ENCODE measurements around the gene HACD1.

HACD1 gene, protein sequence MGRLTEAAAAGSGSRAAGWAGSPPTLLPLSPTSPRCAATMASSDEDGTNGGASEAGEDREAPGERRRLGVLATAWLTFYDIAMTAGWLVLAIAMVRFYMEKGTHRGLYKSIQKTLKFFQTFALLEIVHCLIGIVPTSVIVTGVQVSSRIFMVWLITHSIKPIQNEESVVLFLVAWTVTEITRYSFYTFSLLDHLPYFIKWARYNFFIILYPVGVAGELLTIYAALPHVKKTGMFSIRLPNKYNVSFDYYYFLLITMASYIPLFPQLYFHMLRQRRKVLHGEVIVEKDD
- total RNA-seq = 0 to 2.2 (median 0.58) reads per million in 9 experiments

DNA sequence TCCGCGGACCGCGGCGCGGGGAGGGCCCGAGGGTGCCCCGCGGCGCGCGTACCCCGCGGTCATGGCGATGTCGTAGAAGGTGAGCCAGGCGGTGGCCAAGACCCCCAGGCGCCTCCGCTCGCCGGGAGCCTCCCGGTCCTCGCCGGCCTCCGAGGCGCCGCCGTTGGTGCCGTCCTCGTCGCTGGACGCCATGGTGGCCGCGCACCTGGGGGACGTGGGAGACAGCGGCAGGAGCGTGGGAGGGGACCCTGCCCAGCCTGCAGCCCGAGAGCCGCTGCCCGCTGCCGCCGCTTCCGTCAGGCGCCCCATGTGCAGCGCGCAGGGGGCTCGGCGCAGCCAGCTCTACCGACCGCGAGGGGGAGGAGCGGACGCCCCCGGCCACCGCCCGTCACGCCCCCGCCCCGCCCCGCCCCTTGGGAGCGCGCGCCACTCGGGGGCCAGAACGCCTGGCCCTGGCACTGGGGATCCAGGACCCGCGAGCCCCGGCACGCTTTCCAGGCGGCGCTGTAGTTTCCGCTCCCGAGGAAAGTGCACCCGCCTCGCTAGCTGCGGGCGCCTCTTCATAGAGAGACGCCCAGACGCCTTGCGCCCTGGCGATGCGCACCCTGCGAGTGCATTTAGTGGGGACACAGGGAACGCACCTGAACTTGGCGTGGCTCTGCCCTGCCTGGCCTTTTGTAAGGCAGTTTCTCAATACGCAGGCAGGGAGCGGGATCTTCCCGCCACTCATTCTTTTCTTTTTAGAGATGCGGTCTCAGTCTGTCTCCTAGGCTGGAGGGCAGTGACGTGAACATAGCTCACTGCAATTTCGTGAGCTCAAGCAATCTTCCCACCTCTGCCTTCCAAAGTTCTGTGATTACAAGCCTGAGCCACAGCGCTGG lies at the start of gene HACD1:
TSS of gene HACD1 (minus strand) at position 344 of the 881 bp plus-strand sequence. CDS start at position 309, 35 bp downstream.
- peak within 1 kb of the TSS in 1 of 2 donors; percentile 26 for H3K27ac Mint-ChIP-seq
- DNase-seq = peak; percentile 13 to 27 (median 25)
- H3K36me3 Mint-ChIP-seq (ENCODE audit: insufficient read depth) = no peaks in the 10 kb centered on the region

DNA sequence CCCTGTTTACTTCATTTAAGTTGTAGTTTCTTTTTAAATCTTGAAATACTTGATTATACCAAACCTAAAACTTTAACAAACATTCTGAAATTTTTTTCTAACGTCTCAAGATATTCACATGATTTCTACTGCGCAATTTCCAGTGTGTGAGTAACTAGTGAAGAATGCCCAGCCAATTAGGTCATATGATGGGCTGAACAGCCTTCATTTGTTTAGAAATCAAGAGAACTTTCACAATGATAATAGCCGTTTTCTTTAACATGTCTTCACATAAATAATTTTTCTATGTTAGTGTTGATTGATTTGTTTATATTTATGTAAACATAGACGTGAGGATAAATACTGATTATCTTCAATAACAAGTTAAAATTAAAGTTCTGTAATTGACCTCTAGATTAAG lies 48.6 kb upstream of the HACD1 start:
- Mint-ChIP-seq H3K36me3 (ENCODE audit: insufficient read depth) (peaks cover 19% of the 10 kb centered on the region), H3K27ac (no peak overlapping the region), H3K4me3 (no peak overlapping the region), H3K9me3 (no peaks in the 10 kb centered on the region), H3K4me1 (ENCODE audit: low read depth in 2 of 2) (peaks cover 21 to 54% of the 10 kb centered on the region in 2 donors), H3K27me3 (no peaks in the 10 kb centered on the region)
- DNase-seq (no peak), ATAC-seq (replicated peaks) (no peak)

More for the DNA sequence above, at the start of gene HACD1:
- H3K4me3 Mint-ChIP-seq = peak within 1 kb of the TSS; percentile 83 to 85
- peaks cover 19 to 22% of the 10 kb centered on the region in 2 donors for H3K27me3 Mint-ChIP-seq
- H3K4me1 Mint-ChIP-seq (ENCODE audit: low read depth in 2 of 2) = peaks cover 5 to 6% of the 10 kb centered on the region in 2 donors
- H3K9me3 Mint-ChIP-seq = no peaks in the 10 kb centered on the region
- ATAC-seq (replicated peaks) = peak; percentile 71

DNA sequence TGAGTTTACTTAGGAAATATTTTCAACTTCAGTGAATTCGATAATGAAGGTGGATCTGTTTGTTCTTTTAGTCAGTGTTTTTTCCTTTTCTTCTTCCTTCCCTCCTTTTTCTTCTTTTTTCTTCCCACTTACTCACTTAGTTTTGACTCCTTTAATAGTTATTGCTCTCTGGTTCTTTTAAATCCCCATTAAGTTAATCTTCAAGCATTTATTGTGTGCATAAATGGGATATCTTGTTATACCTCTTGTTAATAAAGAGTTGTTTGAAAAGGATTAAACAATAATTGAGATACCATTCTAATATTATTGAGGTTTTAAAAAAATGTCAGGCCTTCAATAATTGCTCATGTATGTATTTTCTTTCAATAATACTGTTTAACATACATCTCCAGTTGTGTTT lies 46.3 kb upstream of the HACD1 start:
- no peak for ATAC-seq (replicated peaks)
- Mint-ChIP-seq H3K27me3 (no peaks in the 10 kb centered on the region), H3K9me3 (no peaks in the 10 kb centered on the region), H3K27ac (no peak overlapping the region), H3K4me1 (ENCODE audit: low read depth in 2 of 2) (peaks cover 10 to 45% of the 10 kb centered on the region in 2 donors), H3K36me3 (ENCODE audit: insufficient read depth) (peaks cover 15% of the 10 kb centered on the region), H3K4me3 (no peak overlapping the region)
- DNase-seq = no peak

DNA sequence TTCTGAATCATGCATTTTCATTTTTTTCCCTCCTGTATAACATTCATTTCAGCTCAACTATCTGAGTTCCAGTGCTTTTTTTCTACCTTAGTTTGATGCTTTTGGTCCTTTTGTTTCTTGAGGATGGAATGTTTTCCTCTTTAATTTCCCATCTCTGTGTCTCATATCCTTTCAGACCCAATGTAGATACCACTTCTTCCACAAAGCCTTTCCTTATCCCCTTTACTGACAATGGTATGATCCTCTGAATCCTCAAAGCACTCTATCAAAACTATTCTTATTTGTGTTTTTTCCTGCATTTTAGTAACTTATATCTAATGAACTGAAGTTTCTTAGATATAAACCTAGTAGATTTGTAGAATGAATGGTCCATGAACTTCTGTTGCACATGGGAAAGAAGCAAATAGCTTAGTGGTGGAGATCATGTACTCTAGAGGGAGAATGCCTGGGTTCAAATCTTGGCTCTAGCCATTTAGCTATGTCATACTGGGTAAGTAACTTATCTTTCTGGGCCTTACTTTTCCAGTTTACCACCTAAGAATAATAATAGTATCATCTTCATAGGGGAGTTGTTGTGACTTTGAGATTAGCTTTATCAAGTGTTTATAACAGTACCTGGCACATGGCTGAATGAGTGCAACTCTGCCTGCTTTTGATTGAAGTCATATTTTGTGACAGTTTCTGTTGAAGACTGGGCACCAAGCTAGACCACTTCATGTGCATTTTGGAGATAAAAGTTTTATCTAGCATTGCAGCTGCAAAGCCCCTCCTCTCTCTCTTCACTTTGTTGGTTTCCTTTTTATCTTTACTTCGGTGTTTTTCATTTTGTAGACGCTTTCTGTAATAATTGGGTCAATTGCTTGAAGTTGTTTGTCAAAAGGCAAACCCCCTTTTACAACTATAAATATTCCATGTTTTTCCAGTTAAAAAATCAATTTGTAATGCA lies 45.3 kb upstream of the HACD1 start:
- ATAC-seq (replicated peaks) (no peak), DNase-seq (no peak)
- H3K4me3 Mint-ChIP-seq = no peak overlapping the region
- H3K27ac Mint-ChIP-seq = peak overlapping the region in 1 of 2 donors; percentile 2
- H3K9me3 Mint-ChIP-seq = no peaks in the 10 kb centered on the region
- H3K4me1 Mint-ChIP-seq (ENCODE audit: low read depth in 2 of 2) = peaks cover 10 to 47% of the 10 kb centered on the region in 2 donors
- peaks cover 15% of the 10 kb centered on the region for H3K36me3 Mint-ChIP-seq (ENCODE audit: insufficient read depth)
- H3K27me3 Mint-ChIP-seq = no peaks in the 10 kb centered on the region

DNA sequence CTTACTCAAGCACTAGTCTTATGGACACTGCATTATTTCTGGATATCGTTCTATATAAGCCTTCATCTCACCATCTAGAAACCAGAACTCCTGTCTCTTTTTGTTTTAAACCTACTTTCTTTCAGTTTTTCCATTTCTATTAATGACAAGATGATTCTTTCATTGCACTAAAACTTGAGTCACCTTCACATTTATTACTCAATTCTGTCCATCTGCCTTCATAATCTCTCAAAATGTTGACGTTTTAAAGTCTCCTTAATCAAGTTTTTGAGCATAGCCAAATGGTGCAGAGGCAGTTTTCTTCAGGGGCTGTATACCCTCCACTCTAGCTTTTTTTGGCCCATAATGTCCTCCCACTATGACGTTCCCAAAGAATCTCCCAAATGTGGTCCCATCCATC lies 44.3 kb upstream of the HACD1 start:
- H3K4me1 Mint-ChIP-seq (ENCODE audit: low read depth in 2 of 2) = peaks cover 16 to 54% of the 10 kb centered on the region in 2 donors
- ATAC-seq (replicated peaks) (no peak), DNase-seq (no peak)
- H3K4me3 Mint-ChIP-seq = no peak overlapping the region
- no peaks in the 10 kb centered on the region for H3K27me3 Mint-ChIP-seq
- no peaks in the 10 kb centered on the region for H3K9me3 Mint-ChIP-seq
- no peak overlapping the region for H3K27ac Mint-ChIP-seq
- H3K36me3 Mint-ChIP-seq (ENCODE audit: insufficient read depth) = peaks cover 16% of the 10 kb centered on the region

DNA sequence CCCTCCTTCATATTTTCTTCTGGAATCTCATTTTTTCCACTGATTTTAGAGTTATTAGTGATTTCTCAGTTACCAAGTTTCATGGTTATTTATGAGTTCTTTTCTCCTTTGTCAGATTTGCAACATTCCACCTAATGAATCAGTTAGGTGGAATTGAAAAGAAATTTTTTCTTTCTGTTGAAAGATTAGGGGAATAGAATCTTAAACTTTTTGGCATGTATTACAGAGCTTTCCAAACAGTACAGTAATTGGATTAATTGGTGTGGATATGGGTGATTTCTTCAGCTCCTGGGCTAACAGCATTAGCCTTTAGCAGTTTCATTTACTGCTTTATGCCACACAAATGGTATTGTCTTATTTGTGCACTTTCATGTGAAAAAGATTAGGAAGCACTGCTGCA lies 43.7 kb upstream of the HACD1 start:
- no peak for ATAC-seq (replicated peaks)
- H3K4me1 Mint-ChIP-seq (ENCODE audit: low read depth in 2 of 2) = peaks cover 18 to 57% of the 10 kb centered on the region in 2 donors
- no peaks in the 10 kb centered on the region for H3K9me3 Mint-ChIP-seq
- no peak for DNase-seq
- peaks cover 19% of the 10 kb centered on the region for H3K36me3 Mint-ChIP-seq (ENCODE audit: insufficient read depth)
- H3K4me3 Mint-ChIP-seq = no peak overlapping the region
- no peaks in the 10 kb centered on the region for H3K27me3 Mint-ChIP-seq
- H3K27ac Mint-ChIP-seq = no peak overlapping the region

DNA sequence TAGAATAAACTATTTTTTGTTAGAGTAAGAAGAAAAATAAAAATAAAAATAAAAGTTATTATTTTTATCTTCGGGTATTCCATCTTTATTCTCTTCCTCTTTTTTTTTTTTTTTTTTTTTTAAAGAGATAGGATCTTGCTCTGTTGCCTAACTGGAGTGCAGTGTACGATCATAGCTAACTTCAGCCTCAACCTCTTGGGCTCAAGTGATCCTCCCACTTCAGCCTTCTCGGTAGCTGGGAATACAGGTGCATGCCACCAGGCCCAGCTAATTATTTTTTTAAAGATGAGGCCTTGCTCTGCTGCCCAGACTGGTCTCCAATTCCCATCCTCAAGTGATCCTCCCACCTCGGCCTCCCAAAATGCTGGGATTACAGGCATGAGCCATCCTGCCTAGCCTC lies 42.2 kb upstream of the HACD1 start:
- H3K4me3 Mint-ChIP-seq = no peak overlapping the region
- H3K27ac Mint-ChIP-seq = peak overlapping the region in 1 of 2 donors; percentile 37
- no peak for DNase-seq
- no peaks in the 10 kb centered on the region for H3K27me3 Mint-ChIP-seq
- H3K9me3 Mint-ChIP-seq = no peaks in the 10 kb centered on the region
- ATAC-seq (replicated peaks) = no peak
- peaks cover 19% of the 10 kb centered on the region for H3K36me3 Mint-ChIP-seq (ENCODE audit: insufficient read depth)
- H3K4me1 Mint-ChIP-seq (ENCODE audit: low read depth in 2 of 2) = peaks cover 26 to 65% of the 10 kb centered on the region in 2 donors

DNA sequence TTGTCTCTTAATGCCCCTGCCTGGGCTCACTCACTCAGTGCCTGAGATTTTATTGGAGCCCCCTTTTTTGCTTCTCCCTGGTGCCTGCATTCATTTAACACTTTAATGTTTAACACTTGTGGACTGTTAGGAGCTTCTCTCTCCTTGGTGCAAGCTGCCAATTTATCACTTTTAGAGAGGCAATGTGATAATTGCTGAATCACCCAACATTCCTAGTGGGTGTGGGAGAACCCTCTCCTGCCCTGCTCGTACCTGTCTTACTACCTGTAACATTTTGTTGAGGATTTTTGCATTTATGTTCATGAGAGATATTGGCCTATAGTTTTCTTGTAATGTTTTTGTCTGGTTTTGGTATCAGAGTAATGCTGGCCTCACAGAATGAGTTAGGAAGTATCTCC lies 39.9 kb upstream of the HACD1 start:
- H3K4me3 Mint-ChIP-seq = no peak overlapping the region
- H3K27me3 Mint-ChIP-seq = no peaks in the 10 kb centered on the region
- no peaks in the 10 kb centered on the region for H3K9me3 Mint-ChIP-seq
- H3K4me1 Mint-ChIP-seq (ENCODE audit: low read depth in 2 of 2) = peaks cover 23 to 64% of the 10 kb centered on the region in 2 donors
- DNase-seq = no peak
- no peak for ATAC-seq (replicated peaks)
- peaks cover 13% of the 10 kb centered on the region for H3K36me3 Mint-ChIP-seq (ENCODE audit: insufficient read depth)
- H3K27ac Mint-ChIP-seq = no peak overlapping the region

DNA sequence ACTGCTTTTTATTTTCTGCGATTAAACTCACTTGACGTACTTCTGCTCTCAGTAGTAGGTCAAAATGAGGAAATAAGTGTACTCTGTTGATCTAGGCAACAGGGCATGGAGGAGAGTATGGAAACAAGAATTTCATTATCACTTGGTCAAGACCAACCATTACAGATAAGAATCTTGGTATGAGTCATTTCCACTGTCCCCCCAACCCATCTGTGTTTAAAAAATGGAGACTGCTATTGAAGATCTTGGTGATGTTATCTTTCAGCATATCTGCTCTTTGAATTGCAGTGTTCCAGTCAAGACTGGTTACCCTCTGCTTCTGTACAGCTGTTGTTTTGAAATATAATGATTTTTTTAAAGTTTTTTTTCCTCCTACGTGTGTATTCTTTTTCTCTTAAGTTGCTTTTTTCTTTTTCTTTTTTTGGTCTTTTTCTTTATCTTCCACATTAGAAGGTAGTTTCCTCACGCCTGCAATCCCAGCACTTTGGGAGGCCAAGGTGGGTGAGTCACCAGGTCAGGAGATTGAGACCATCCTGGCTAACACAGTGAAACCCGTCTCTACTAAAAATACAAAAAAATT lies 38.5 kb upstream of the HACD1 start:
- H3K4me3 Mint-ChIP-seq = no peak overlapping the region
- H3K9me3 Mint-ChIP-seq = no peaks in the 10 kb centered on the region
- H3K4me1 Mint-ChIP-seq (ENCODE audit: low read depth in 2 of 2) = peaks cover 31 to 67% of the 10 kb centered on the region in 2 donors
- no peaks in the 10 kb centered on the region for H3K27me3 Mint-ChIP-seq
- DNase-seq (no peak), ATAC-seq (replicated peaks) (peak; percentile 29)
- H3K36me3 Mint-ChIP-seq (ENCODE audit: insufficient read depth) = peaks cover 4% of the 10 kb centered on the region
- H3K27ac Mint-ChIP-seq = no peak overlapping the region

DNA sequence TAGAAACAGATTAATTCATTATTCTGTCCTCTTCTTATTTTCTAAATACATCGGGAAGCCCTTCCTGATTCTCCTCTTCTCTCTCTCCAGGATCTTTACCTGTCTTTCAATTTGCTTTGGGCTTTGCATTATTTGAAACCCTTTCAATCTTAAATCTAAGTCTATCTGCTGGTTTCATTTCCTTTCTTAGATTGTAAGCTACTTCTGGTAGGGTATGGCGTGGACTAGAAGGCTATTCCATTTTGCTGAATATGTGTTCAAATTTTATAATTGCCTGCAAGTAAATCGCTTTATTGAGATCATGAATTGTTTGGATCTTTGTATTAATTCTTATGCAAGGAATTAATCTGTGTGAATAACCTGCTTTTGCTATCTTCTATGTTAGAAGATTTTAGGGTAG lies 37.8 kb upstream of the HACD1 start:
- Mint-ChIP-seq H3K9me3 (no peaks in the 10 kb centered on the region), H3K4me1 (ENCODE audit: low read depth in 2 of 2) (peaks cover 31 to 70% of the 10 kb centered on the region in 2 donors), H3K4me3 (no peak overlapping the region), H3K36me3 (ENCODE audit: insufficient read depth) (peaks cover 4% of the 10 kb centered on the region), H3K27ac (no peak overlapping the region), H3K27me3 (no peaks in the 10 kb centered on the region)
- DNase-seq (no peak), ATAC-seq (replicated peaks) (no peak)

DNA sequence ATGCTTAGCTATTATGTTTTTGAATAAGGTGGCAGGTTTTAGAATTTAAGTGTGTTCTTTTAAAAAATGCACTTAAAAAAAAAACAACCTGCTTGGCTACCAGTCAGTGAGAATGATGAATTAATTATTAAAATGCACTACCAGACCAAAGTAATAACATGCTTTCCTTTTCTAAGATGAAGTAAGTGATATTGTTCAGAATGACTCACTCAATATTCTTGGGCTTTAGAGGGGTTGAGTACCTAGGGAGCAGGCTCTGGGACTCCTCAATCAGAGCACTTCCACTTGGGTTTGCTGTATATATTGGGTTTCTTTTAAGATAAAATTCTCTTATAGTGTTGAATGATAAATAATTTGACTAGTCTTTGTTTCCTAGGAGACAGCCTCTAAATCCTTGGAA lies 35.4 kb upstream of the HACD1 start:
- no peak overlapping the region for H3K27ac Mint-ChIP-seq
- peaks cover 43 to 69% of the 10 kb centered on the region in 2 donors for H3K4me1 Mint-ChIP-seq (ENCODE audit: low read depth in 2 of 2)
- no peaks in the 10 kb centered on the region for H3K9me3 Mint-ChIP-seq
- peaks cover 12% of the 10 kb centered on the region for H3K36me3 Mint-ChIP-seq (ENCODE audit: insufficient read depth)
- DNase-seq (no peak), ATAC-seq (replicated peaks) (no peak)
- H3K27me3 Mint-ChIP-seq = no peaks in the 10 kb centered on the region
- H3K4me3 Mint-ChIP-seq = no peak overlapping the region

DNA sequence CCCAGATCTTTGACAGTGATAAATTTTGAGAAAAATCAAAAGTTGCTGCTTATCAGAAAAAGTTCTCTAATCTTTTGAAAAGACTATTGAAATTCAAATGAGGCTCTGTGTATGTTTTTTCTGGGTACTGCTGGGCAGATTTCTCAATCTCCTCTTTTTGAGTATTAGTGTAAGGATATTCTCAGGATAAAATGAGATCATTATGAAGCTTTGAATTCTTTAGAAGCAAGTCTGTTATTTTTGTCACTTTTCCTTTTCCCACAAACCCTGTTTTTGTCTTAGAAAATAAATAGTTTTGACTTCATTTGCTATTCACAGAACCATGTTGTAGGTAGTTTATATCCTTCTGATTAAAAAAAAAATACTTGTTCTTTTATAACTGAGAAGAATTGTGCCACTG lies 34.7 kb upstream of the HACD1 start:
- no peak overlapping the region for H3K27ac Mint-ChIP-seq
- DNase-seq = no peak
- no peak for ATAC-seq (replicated peaks)
- H3K9me3 Mint-ChIP-seq = no peaks in the 10 kb centered on the region
- H3K4me1 Mint-ChIP-seq (ENCODE audit: low read depth in 2 of 2) = peaks cover 41 to 68% of the 10 kb centered on the region in 2 donors
- no peak overlapping the region for H3K4me3 Mint-ChIP-seq
- H3K27me3 Mint-ChIP-seq = no peaks in the 10 kb centered on the region
- peaks cover 12% of the 10 kb centered on the region for H3K36me3 Mint-ChIP-seq (ENCODE audit: insufficient read depth)

DNA sequence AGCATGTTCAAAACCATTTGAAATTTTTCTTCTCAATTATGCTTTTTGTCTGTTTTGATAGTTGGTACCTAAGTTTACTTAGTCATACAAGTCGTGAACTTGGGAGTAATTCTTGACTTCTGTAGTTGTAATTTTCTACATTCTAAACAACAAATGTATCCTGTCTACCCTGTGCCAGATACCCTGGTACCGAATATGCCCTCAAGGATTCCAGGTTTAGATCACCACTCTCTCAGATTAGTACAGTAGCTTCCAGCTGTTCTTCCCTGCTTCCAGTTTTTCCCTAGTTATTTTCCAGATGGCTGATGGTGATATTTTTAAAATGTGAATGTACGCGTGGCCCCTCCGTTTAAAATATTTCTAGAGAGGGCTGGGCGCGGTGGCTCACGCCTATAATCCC lies 33.2 kb upstream of the HACD1 start:
- H3K4me3 Mint-ChIP-seq = no peak overlapping the region
- no peak overlapping the region for H3K27ac Mint-ChIP-seq
- no peaks in the 10 kb centered on the region for H3K27me3 Mint-ChIP-seq
- H3K9me3 Mint-ChIP-seq = no peaks in the 10 kb centered on the region
- peaks cover 42 to 69% of the 10 kb centered on the region in 2 donors for H3K4me1 Mint-ChIP-seq (ENCODE audit: low read depth in 2 of 2)
- H3K36me3 Mint-ChIP-seq (ENCODE audit: insufficient read depth) = peaks cover 8% of the 10 kb centered on the region
- ATAC-seq (replicated peaks) (no peak), DNase-seq (no peak)

Data from effector memory CD8-positive, alpha-beta T cell (primary cell).